GM23338 (cell line): Measurements from ENCODE around the gene EIF3J. TPM values are rescaled to one million over a fixed set of nuclear protein-coding genes. Genes with fewer than 3 reads are reported as not detected.
"Not testable (repeated sequence)": the region's sequence is repeated elsewhere in the genome, so short reads cannot be mapped to it uniquely, and the experiment has no call there.

Experiments
- ATAC-seq: fragments of 200-7000 bp; cut with Tn5 transposase; 3 replicates; pipeline ENCODE4 v1.9.1; 2020
- DNase-seq: peaks from one replicate; pipeline ENCODE4 v3.0.0-alpha.2; 2015; ENCODE audit warnings: low spot score
- H2AFZ ChIP-seq: fragments of 200-600 bp; sonication (generic); 2 replicates; pipeline ENCODE4 v1.8.0; 2016; ENCODE audit warnings: antibody characterized with exemption, mild to moderate bottlenecking, moderate library complexity
- H3F3A ChIP-seq: fragments of 200-600 bp; sonication (generic); replicated peaks from 2 replicates; pipeline ENCODE4 v1.8.0; 2017; ENCODE audit warnings: antibody characterized with exemption, mixed run types, low read depth
- H3K27ac ChIP-seq: fragments of 200-600 bp; sonication (generic); 2 replicates; pipeline ENCODE4 v1.6.1; 2016; ENCODE audit warnings: low read depth
- H3K27me3 ChIP-seq: fragments of 200-600 bp; sonication (generic); 2 replicates; pipeline ENCODE4 v1.8.0; 2016; ENCODE audit warnings: mild to moderate bottlenecking, mixed run types, moderate library complexity; ENCODE audit not compliant: insufficient read depth
- H3K36me3 ChIP-seq: fragments of 200-600 bp; sonication (generic); 2 replicates; pipeline ENCODE4 v1.8.0; 2016; ENCODE audit warnings: mild to moderate bottlenecking; ENCODE audit not compliant: insufficient read depth
- H3K4me1 ChIP-seq: fragments of 200-600 bp; sonication (generic); 2 replicates; pipeline ENCODE4 v1.8.0; 2016; ENCODE audit warnings: mild to moderate bottlenecking, moderate library complexity; ENCODE audit not compliant: insufficient read depth
- H3K4me2 ChIP-seq: fragments of 200-600 bp; sonication (generic); 2 replicates; pipeline ENCODE4 v1.7.1; 2017; ENCODE audit warnings: mixed run types
- H3K4me3 ChIP-seq: fragments of 200-600 bp; sonication (generic); 2 replicates; pipeline ENCODE4 v1.6.1; 2016; ENCODE audit warnings: mixed run types
- H3K79me2 ChIP-seq: fragments of 200-600 bp; sonication (generic); replicated peaks from 2 replicates; pipeline ENCODE4 v1.8.0; 2017; ENCODE audit warnings: mild to moderate bottlenecking; ENCODE audit not compliant: insufficient read depth
- H3K9me2 ChIP-seq: fragments of 200-600 bp; sonication (generic); 2 replicates; pipeline ENCODE4 v1.8.0; 2017; ENCODE audit not compliant: insufficient read depth
- H4K20me1 ChIP-seq: fragments of 200-600 bp; sonication (generic); replicated peaks from 2 replicates; pipeline ENCODE4 v1.8.0; 2017; ENCODE audit warnings: mild to moderate bottlenecking; ENCODE audit not compliant: insufficient read depth
- H3K27ac Mint-ChIP-seq: 2 replicates; pipeline ENCODE4 v1.8.0; 2020; ENCODE audit warnings: inconsistent platforms, mild to moderate bottlenecking, moderate library complexity, mixed read lengths
- H3K27me3 Mint-ChIP-seq: 3 replicates; pipeline ENCODE4 v1.8.0; 2022; ENCODE audit warnings: low read depth, mild to moderate bottlenecking, moderate library complexity, mixed read lengths, inconsistent platforms; ENCODE audit not compliant: insufficient read depth, poor library complexity
- H3K36me3 Mint-ChIP-seq: 3 replicates; pipeline ENCODE4 v1.8.0; 2021; ENCODE audit warnings: low read depth, mild to moderate bottlenecking, inconsistent platforms, moderate library complexity, mixed read lengths
- H3K4me1 Mint-ChIP-seq: 3 replicates; pipeline ENCODE4 v1.8.0; 2020; ENCODE audit warnings: mild to moderate bottlenecking, inconsistent platforms, mixed read lengths
- H3K4me3 Mint-ChIP-seq: 3 replicates; pipeline ENCODE4 v1.8.0; 2021; ENCODE audit warnings: moderate library complexity, mild to moderate bottlenecking, inconsistent platforms, mixed read lengths
- H3K9me3 Mint-ChIP-seq: 3 replicates; pipeline ENCODE4 v1.8.0; 2020; ENCODE audit warnings: moderate library complexity, mild to moderate bottlenecking, inconsistent platforms, mixed read lengths
- POLR2AphosphoS5 ChIP-seq: IDR thresholded peaks from 2 replicates; pipeline ENCODE4 v1.6.1; 2016; ENCODE audit warnings: antibody characterized with exemption, low read depth
- REST ChIP-seq: IDR thresholded peaks from one replicate; pipeline ENCODE4 v1.6.1; 2018; ENCODE audit warnings: antibody characterized with exemption; ENCODE audit not compliant: unreplicated experiment
- STAT1 ChIP-seq: IDR thresholded peaks from one replicate; pipeline ENCODE4 v1.6.1; 2016; ENCODE audit warnings: antibody characterized with exemption; ENCODE audit not compliant: unreplicated experiment
- ZNF331 ChIP-seq: fragments of 250-450 bp; sonication (Bioruptor Pico); IDR thresholded peaks from 2 replicates; pipeline ENCODE4 v1.5.0; 2020; ENCODE audit warnings: low read depth, mild to moderate bottlenecking, moderate library complexity
- polyA plus RNA-seq: library from polyadenylated mRNA; unstranded; fragments of >200 nt; fragmentation: Nextera tagmentation; extraction: Ambion mirVana; gene quantifications from 2 replicates; pipeline ENCODE4 v1.2.1, GENCODE V29; 2016
- total RNA-seq: library from RNA; depleted of rRNA; stranded (reverse); fragments of >200 nt; shearing (Covaris generic); gene quantifications from 2 replicates; pipeline ENCODE4 v1.2.3, GENCODE V29; 2014
- TF ChIP-seq, protein P1 (sequence below), 2 experiments: fragments of 200-600 bp in 1 of 2; sonication (generic) in 1 of 2; conservative IDR thresholded peaks; 2 replicates each; pipeline versions ENCODE4 v1.5.1 to v1.6.1; 2016 to 2017; ENCODE audit warnings: antibody characterized with exemption in 2 of 2, low read depth in 2 of 2, mild to moderate bottlenecking in 2 of 2, moderate library complexity in 1 of 2

The EIF3J gene
- total and polyA plus RNA-seq, 2 experiments from 2014 or later = 62.7 to 66.6 TPM

GRCh38 chr15:44549152-44549551 is 12.2 kb downstream of the EIF3J start:
- H3K4me1 ChIP-seq, H3K4me2 ChIP-seq, DNase-seq, H2AFZ ChIP-seq, H4K20me1 ChIP-seq, H3K9me3 Mint-ChIP-seq, H3K27me3 ChIP-seq, H3K9me2 ChIP-seq, H3K27ac Mint-ChIP-seq, H3K4me3 Mint-ChIP-seq, H3K4me3 ChIP-seq, H3K4me1 Mint-ChIP-seq, H3F3A ChIP-seq, ATAC-seq, H3K27me3 Mint-ChIP-seq: not testable (repeated sequence)
- Histone ChIP-seq H3K36me3 (peaks cover 26% of the 10 kb centered on the region), H3K27ac (0 out of 2 replicates have a peak overlapping the region, but pooled peaks have one; percentile 14), H3K79me2 (peaks cover 77% of the 10 kb centered on the region)
- peaks cover 48% of the 10 kb centered on the region for H3K36me3 Mint-ChIP-seq

- peaks cover 6% of the 10 kb centered on the region; the same call in 1 of the 2 replicates for H4K20me1 ChIP-seq
- Mint-ChIP-seq H3K4me1 (peaks cover 4% of the 10 kb centered on the region; the same call in 2 of the 3 replicates), H3K9me3 (no peaks in the 10 kb centered on the region), H3K27me3 (peaks cover 3% of the 10 kb centered on the region), H3K27ac (no peak overlapping the region), H3K4me3 (no peak overlapping the region), H3K36me3 (peaks cover 58% of the 10 kb centered on the region)
- H3F3A ChIP-seq = no peaks in the 10 kb centered on the region
- no peak overlapping the region for H3K27ac ChIP-seq
- ATAC-seq = no peak
- no peak overlapping the region for H3K4me2 ChIP-seq
- no peak for DNase-seq
- no peak overlapping the region for H3K4me3 ChIP-seq
- TF ChIP-seq STAT1 (no peak), REST (no peak), POLR2AphosphoS5 (no peak)
- TF ChIP-seq, protein P1, sequence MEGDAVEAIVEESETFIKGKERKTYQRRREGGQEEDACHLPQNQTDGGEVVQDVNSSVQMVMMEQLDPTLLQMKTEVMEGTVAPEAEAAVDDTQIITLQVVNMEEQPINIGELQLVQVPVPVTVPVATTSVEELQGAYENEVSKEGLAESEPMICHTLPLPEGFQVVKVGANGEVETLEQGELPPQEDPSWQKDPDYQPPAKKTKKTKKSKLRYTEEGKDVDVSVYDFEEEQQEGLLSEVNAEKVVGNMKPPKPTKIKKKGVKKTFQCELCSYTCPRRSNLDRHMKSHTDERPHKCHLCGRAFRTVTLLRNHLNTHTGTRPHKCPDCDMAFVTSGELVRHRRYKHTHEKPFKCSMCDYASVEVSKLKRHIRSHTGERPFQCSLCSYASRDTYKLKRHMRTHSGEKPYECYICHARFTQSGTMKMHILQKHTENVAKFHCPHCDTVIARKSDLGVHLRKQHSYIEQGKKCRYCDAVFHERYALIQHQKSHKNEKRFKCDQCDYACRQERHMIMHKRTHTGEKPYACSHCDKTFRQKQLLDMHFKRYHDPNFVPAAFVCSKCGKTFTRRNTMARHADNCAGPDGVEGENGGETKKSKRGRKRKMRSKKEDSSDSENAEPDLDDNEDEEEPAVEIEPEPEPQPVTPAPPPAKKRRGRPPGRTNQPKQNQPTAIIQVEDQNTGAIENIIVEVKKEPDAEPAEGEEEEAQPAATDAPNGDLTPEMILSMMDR (conservative IDR thresholded peaks at IDR 0.05; ENCODE audit: low read depth in 2 of 2) = peak in 1 of 2 experiments; percentile 57; a peak in 2 of 4 replicates
- no peaks in the 10 kb centered on the region for H3K27me3 ChIP-seq
- no peak overlapping the region for H2AFZ ChIP-seq
- H3K36me3 ChIP-seq = peaks cover 35% of the 10 kb centered on the region
- peaks cover 66% of the 10 kb centered on the region for H3K79me2 ChIP-seq
- H3K9me2 ChIP-seq = no peaks in the 10 kb centered on the region
- no peaks in the 10 kb centered on the region for H3K4me1 ChIP-seq
These were observed 13.3 kb downstream of the EIF3J start for GRCh38 chr15:44550256-44550655.

DNA sequence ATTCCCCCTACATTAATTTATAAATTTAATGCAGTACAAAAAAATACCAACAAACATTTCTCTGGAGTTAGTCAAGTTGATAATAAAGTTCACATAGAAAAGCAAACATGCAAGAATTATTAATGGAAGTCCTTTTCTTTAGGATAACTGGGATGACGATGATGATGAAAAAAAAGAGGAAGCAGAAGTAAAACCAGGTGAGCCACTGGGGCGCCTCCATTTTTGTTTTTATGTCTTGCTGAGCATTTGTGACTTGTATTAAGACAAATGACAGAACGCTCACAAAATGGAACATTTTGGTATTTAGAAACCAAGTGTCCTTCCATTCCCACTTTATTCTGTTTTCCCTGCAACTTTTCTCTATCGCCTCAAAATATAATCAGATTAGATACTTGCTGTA is 13.8 kb downstream of the EIF3J start:
- peaks cover 3% of the 10 kb centered on the region; the same call in 2 of the 3 replicates for H3K4me1 Mint-ChIP-seq
- ATAC-seq = no peak
- peaks cover 3% of the 10 kb centered on the region for H3K27me3 Mint-ChIP-seq
- peaks cover 65% of the 10 kb centered on the region for H3K79me2 ChIP-seq
- TF ChIP-seq, protein P1 (conservative IDR thresholded peaks at IDR 0.05; ENCODE audit: low read depth in 2 of 2) = no peak
- TF ChIP-seq REST = no peak
- no peak for TF ChIP-seq ZNF331
- TF ChIP-seq POLR2AphosphoS5 = no peak
- no peaks in the 10 kb centered on the region for H3K4me1 ChIP-seq
- H3K4me3 Mint-ChIP-seq = no peak overlapping the region
- no peak overlapping the region for H3K4me3 ChIP-seq
- H2AFZ ChIP-seq = no peak overlapping the region
- peaks cover 35% of the 10 kb centered on the region for H3K36me3 ChIP-seq
- no peak overlapping the region for H3K4me2 ChIP-seq
- H3K27me3 ChIP-seq = no peaks in the 10 kb centered on the region
- H3K9me3 Mint-ChIP-seq = no peaks in the 10 kb centered on the region
- no peak overlapping the region for H3K27ac ChIP-seq
- peaks cover 63% of the 10 kb centered on the region for H3K36me3 Mint-ChIP-seq
- H3K27ac Mint-ChIP-seq = no peak overlapping the region
- H3F3A ChIP-seq = no peaks in the 10 kb centered on the region
- DNase-seq = no peak
- H4K20me1 ChIP-seq = peaks cover 6% of the 10 kb centered on the region
- H3K9me2 ChIP-seq = no peaks in the 10 kb centered on the region
